ENCODE results near the gene MESP1.

Gene MESP1

DNA sequence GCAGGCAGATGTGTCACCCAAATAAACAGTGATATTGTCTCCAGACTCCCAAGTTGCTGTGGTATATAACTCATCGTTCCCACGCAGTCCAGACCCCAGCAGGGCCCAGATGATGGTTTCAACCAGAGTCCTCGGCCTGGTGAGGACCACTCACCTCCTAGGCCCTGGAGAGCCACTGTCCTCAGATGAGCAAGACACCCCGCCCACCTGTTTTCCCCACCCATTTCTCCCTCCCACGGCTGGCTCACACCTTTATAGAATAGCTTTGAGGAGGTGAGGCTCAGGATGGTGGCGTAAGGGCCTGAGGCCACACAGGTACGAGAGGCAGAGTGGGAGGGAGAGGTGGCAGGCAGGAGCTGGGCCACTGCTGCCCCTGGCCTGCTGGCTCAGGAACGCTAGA is 7.5 kb downstream of the MESP1 start:
- no peak overlapping the region for H2BK5ac ChIP-seq (ENCODE audit: low read depth, low read length, poor library complexity, severe bottlenecking)
- no peak overlapping the region for H3K4me3 ChIP-seq (ENCODE audit: insufficient read depth in 1 of 2, low read depth in 1 of 2, low read length in 2 of 2)
- no peaks in the 10 kb centered on the region for H3K79me1 ChIP-seq (replicated peaks; ENCODE audit: low read length, poor library complexity, severe bottlenecking)
- no peak overlapping the region for H4K91ac ChIP-seq (ENCODE audit: low read length)
- no peaks in the 10 kb centered on the region for H3K36me3 ChIP-seq (ENCODE audit: control insufficient read depth in 1 of 2, insufficient read depth in 2 of 2, low read depth in 1 of 2, low read length in 2 of 2)
- H3K27me3 ChIP-seq (ENCODE audit: control insufficient read depth in 1 of 2, insufficient read depth in 1 of 2, low read length in 2 of 2) = peaks cover 48% of the 10 kb centered on the region in 2 experiments
- H2BK120ac ChIP-seq (ENCODE audit: low read depth, low read length) = no peak overlapping the region
- H4K8ac ChIP-seq (ENCODE audit: low read length) = no peak overlapping the region
- no peak overlapping the region for H3K4ac ChIP-seq (ENCODE audit: low read depth in 1 of 2, low read length in 2 of 2)
- no peak overlapping the region for H3K14ac ChIP-seq (ENCODE audit: low read length in 2 of 2)
- DNase-seq = no peak
- H2AFZ ChIP-seq (ENCODE audit: low read depth, low read length) = no peak overlapping the region
- no peak overlapping the region for H3K27ac ChIP-seq (ENCODE audit: low read length, poor library complexity, severe bottlenecking)
- no peaks in the 10 kb centered on the region for H3K9me3 ChIP-seq (ENCODE audit: control insufficient read depth, low read length)
- no peak overlapping the region for H2BK12ac ChIP-seq (ENCODE audit: low read length in 2 of 2)
- H2BK15ac ChIP-seq (ENCODE audit: low read depth, poor library complexity, severe bottlenecking) = no peak overlapping the region
- H3K18ac ChIP-seq (ENCODE audit: low read depth in 1 of 2, low read length in 2 of 2) = no peak overlapping the region
- peaks cover 8% of the 10 kb centered on the region for H3K4me1 ChIP-seq (ENCODE audit: control insufficient read depth, insufficient read depth, low read depth, low read length)
- no peak overlapping the region for H3K9ac ChIP-seq (ENCODE audit: low read length)
- H3K23ac ChIP-seq (ENCODE audit: low read length in 2 of 2) = no peak overlapping the region
- WGBS = 83% methylated on average over 5 of the region's 8 CpGs
- H3K4me2 ChIP-seq (ENCODE audit: low read length, poor library complexity, severe bottlenecking) = no peak overlapping the region
- H2AK5ac ChIP-seq (ENCODE audit: low read length, severe bottlenecking) = no peak overlapping the region

DNA sequence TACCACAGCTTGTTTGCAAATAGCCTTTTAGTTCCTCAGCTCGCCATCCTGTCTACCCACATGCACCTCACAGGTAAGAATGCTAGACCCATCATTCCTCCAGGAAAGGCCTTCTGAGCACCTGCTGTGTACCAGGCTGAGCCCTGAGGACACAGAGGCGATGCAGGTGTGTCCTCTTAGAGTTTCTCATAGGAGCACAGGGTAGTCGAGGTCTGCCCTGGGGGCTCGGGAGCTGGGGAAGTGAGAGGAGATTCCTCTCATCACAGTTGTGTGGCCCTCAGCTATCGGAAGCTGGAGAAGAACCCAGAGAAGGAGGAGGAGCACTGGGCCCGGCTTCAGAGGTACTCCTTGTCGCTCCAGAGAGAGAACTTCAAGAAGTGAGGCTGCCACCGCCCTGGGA is 8.0 kb downstream of the MESP1 start:
- Histone ChIP-seq H3K79me1 (replicated peaks; ENCODE audit: low read length, poor library complexity, severe bottlenecking) (no peaks in the 10 kb centered on the region), H3K27ac (ENCODE audit: low read length, poor library complexity, severe bottlenecking) (no peak overlapping the region), H4K91ac (ENCODE audit: low read length) (no peak overlapping the region), H3K14ac (ENCODE audit: low read length in 2 of 2) (no peak overlapping the region), H3K4me1 (ENCODE audit: control insufficient read depth, insufficient read depth, low read depth, low read length) (peaks cover 8% of the 10 kb centered on the region), H4K8ac (ENCODE audit: low read length) (no peak overlapping the region), H3K27me3 (ENCODE audit: control insufficient read depth in 1 of 2, insufficient read depth in 1 of 2, low read length in 2 of 2) (peaks cover 42 to 44% of the 10 kb centered on the region in 2 experiments), H2BK15ac (ENCODE audit: low read depth, poor library complexity, severe bottlenecking) (no peak overlapping the region), H2BK12ac (ENCODE audit: low read length in 2 of 2) (no peak overlapping the region), H2AFZ (ENCODE audit: low read depth, low read length) (no peak overlapping the region), H3K4me3 (ENCODE audit: insufficient read depth in 1 of 2, low read depth in 1 of 2, low read length in 2 of 2) (no peak overlapping the region), H3K4me2 (ENCODE audit: low read length, poor library complexity, severe bottlenecking) (no peak overlapping the region), H2BK5ac (ENCODE audit: low read depth, low read length, poor library complexity, severe bottlenecking) (no peak overlapping the region), H3K23ac (ENCODE audit: low read length in 2 of 2) (no peak overlapping the region), H3K9ac (ENCODE audit: low read length) (no peak overlapping the region), H2AK5ac (ENCODE audit: low read length, severe bottlenecking) (no peak overlapping the region), H3K9me3 (ENCODE audit: control insufficient read depth, low read length) (no peaks in the 10 kb centered on the region), H3K4ac (ENCODE audit: low read depth in 1 of 2, low read length in 2 of 2) (no peak overlapping the region), H3K18ac (ENCODE audit: low read depth in 1 of 2, low read length in 2 of 2) (no peak overlapping the region), H3K36me3 (ENCODE audit: control insufficient read depth in 1 of 2, insufficient read depth in 2 of 2, low read depth in 1 of 2, low read length in 2 of 2) (no peaks in the 10 kb centered on the region), H2BK120ac (ENCODE audit: low read depth, low read length) (no peak overlapping the region)
- 88% methylated on average over 8 of the region's 8 CpGs for WGBS
- DNase-seq = no peak

DNA sequence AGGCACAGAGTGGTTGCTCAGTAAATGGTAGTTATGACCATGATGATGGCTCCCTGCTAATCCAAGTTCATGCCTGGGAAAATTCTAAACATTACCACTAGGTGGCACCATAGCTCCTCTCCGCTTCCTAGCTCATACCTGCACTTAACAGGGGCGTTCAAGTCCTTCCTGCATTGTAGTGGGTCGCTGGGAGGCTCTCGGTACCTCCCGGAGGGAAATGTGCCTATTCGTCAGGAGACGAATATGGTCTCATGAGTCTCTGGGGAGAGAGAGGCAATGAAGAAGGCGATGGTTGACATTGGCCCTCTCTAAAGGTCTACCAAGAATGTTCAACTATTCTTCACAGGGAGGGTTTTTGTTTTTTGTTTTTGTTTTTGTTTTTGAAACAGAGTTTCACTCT is 10.9 kb downstream of the MESP1 start:
- Histone ChIP-seq H2BK5ac (ENCODE audit: low read depth, low read length, poor library complexity, severe bottlenecking) (no peak overlapping the region), H3K27ac (ENCODE audit: low read length, poor library complexity, severe bottlenecking) (no peak overlapping the region), H3K4me2 (ENCODE audit: low read length, poor library complexity, severe bottlenecking) (no peak overlapping the region), H3K4ac (ENCODE audit: low read depth in 1 of 2, low read length in 2 of 2) (no peak overlapping the region), H2BK15ac (ENCODE audit: low read depth, poor library complexity, severe bottlenecking) (no peak overlapping the region), H3K23ac (ENCODE audit: low read length in 2 of 2) (no peak overlapping the region), H2BK120ac (ENCODE audit: low read depth, low read length) (no peak overlapping the region), H3K36me3 (ENCODE audit: control insufficient read depth in 1 of 2, insufficient read depth in 2 of 2, low read depth in 1 of 2, low read length in 2 of 2) (no peaks in the 10 kb centered on the region), H2BK12ac (ENCODE audit: low read length in 2 of 2) (no peak overlapping the region), H4K91ac (ENCODE audit: low read length) (no peak overlapping the region), H3K9me3 (ENCODE audit: control insufficient read depth, low read length) (no peaks in the 10 kb centered on the region), H3K9ac (ENCODE audit: low read length) (no peak overlapping the region), H3K27me3 (ENCODE audit: control insufficient read depth in 1 of 2, insufficient read depth in 1 of 2, low read length in 2 of 2) (peaks cover 38 to 45% of the 10 kb centered on the region in 2 experiments), H3K79me1 (replicated peaks; ENCODE audit: low read length, poor library complexity, severe bottlenecking) (no peaks in the 10 kb centered on the region), H4K8ac (ENCODE audit: low read length) (no peak overlapping the region), H2AK5ac (ENCODE audit: low read length, severe bottlenecking) (no peak overlapping the region), H3K4me1 (ENCODE audit: control insufficient read depth, insufficient read depth, low read depth, low read length) (no peaks in the 10 kb centered on the region), H2AFZ (ENCODE audit: low read depth, low read length) (no peak overlapping the region), H3K18ac (ENCODE audit: low read depth in 1 of 2, low read length in 2 of 2) (no peak overlapping the region), H3K4me3 (ENCODE audit: insufficient read depth in 1 of 2, low read depth in 1 of 2, low read length in 2 of 2) (no peak overlapping the region), H3K14ac (ENCODE audit: low read length in 2 of 2) (no peak overlapping the region)
- DNase-seq = peak; percentile 74
- 0% methylated on average over 7 of the region's 8 CpGs for WGBS

DNA sequence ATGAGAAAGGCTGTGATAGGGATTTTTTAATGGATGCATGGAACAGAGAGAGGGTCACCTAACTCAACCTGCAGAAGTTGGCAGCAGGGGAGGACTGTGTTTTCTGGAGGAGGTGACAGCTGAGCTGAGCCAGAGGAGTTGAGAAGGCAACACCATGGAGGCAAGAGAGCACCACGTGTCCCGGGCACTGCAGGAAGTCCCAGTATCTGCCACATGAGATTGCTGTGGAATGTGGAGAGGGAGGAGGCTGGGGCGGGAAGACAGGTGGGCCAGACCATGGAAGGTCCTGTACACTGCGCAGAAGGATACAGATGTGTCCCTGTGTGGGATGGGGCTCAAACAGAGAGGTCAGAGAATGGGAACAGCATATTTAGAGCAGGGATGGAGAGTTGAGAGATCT is 15.3 kb downstream of the MESP1 start:
- Histone ChIP-seq H2BK12ac (ENCODE audit: low read length in 2 of 2) (no peak overlapping the region), H4K8ac (ENCODE audit: low read length) (no peak overlapping the region), H2BK120ac (ENCODE audit: low read depth, low read length) (no peak overlapping the region), H3K9me3 (ENCODE audit: control insufficient read depth, low read length) (no peaks in the 10 kb centered on the region), H3K18ac (ENCODE audit: low read depth in 1 of 2, low read length in 2 of 2) (no peak overlapping the region), H3K4me1 (ENCODE audit: control insufficient read depth, insufficient read depth, low read depth, low read length) (no peaks in the 10 kb centered on the region), H3K36me3 (ENCODE audit: control insufficient read depth in 1 of 2, insufficient read depth in 2 of 2, low read depth in 1 of 2, low read length in 2 of 2) (no peaks in the 10 kb centered on the region), H3K27ac (ENCODE audit: low read length, poor library complexity, severe bottlenecking) (no peak overlapping the region), H2BK15ac (ENCODE audit: low read depth, poor library complexity, severe bottlenecking) (no peak overlapping the region), H4K91ac (ENCODE audit: low read length) (no peak overlapping the region), H3K79me1 (replicated peaks; ENCODE audit: low read length, poor library complexity, severe bottlenecking) (no peaks in the 10 kb centered on the region), H3K4me3 (ENCODE audit: insufficient read depth in 1 of 2, low read depth in 1 of 2, low read length in 2 of 2) (no peak overlapping the region), H3K14ac (ENCODE audit: low read length in 2 of 2) (no peak overlapping the region), H2AK5ac (ENCODE audit: low read length, severe bottlenecking) (no peak overlapping the region), H3K23ac (ENCODE audit: low read length in 2 of 2) (no peak overlapping the region), H2BK5ac (ENCODE audit: low read depth, low read length, poor library complexity, severe bottlenecking) (no peak overlapping the region), H2AFZ (ENCODE audit: low read depth, low read length) (no peak overlapping the region), H3K27me3 (ENCODE audit: control insufficient read depth in 1 of 2, insufficient read depth in 1 of 2, low read length in 2 of 2) (peaks cover 61 to 67% of the 10 kb centered on the region in 2 experiments), H3K9ac (ENCODE audit: low read length) (no peak overlapping the region), H3K4me2 (ENCODE audit: low read length, poor library complexity, severe bottlenecking) (no peak overlapping the region), H3K4ac (ENCODE audit: low read depth in 1 of 2, low read length in 2 of 2) (no peak overlapping the region)
- no peak for DNase-seq
- 65% methylated on average over 4 of the region's 4 CpGs for WGBS
